NK-92 treated with Interleukin-12 subunit alpha and Interleukin-12 subunit beta, amount 100 ng/mL, for 24 hours (cell line): ENCODE data around the gene LIMS4.
"Not testable (repeated sequence)": the region's sequence is repeated elsewhere in the genome, so short reads cannot be mapped to it uniquely, and the experiment has no call there.

Experiments used
- DNase-seq: peaks from one replicate; lab custom pipeline; 2025; lab: John Stamatoyannopoulos, UW

LIMS4 gene

GRCh38 chr2:110449127-110449947, 23.3 kb downstream of the LIMS4 start:
- DNase-seq, result not testable (repeated sequence)

GRCh38 chr2:110446644-110447043, 26.0 kb downstream of the LIMS4 start:
- not testable (repeated sequence) for DNase-seq

- DNase-seq, result not testable (repeated sequence)
These were observed 29.2 kb downstream of the LIMS4 start for GRCh38 chr2:110443305-110444005.

- DNase-seq, result not testable (repeated sequence)
These were observed 30.7 kb downstream of the LIMS4 start for GRCh38 chr2:110441905-110442304.

- not testable (repeated sequence) for DNase-seq
These were observed 38.1 kb downstream of the LIMS4 start for GRCh38 chr2:110434565-110434964.

GRCh38 chr2:110425725-110426124, 46.9 kb downstream of the LIMS4 start:
- DNase-seq, result not testable (repeated sequence)

GRCh38 chr2:110424421-110424820, 48.2 kb downstream of the LIMS4 start:
- not testable (repeated sequence) for DNase-seq

GRCh38 chr2:110423574-110423962, 49.0 kb downstream of the LIMS4 start:
- not testable (repeated sequence) for DNase-seq

GRCh38 chr2:110422852-110423573, 49.6 kb downstream of the LIMS4 start:
- DNase-seq, result not testable (repeated sequence)

GRCh38 chr2:110420641-110421354, 51.8 kb downstream of the LIMS4 start:
- DNase-seq, result not testable (repeated sequence)

- DNase-seq, result not testable (repeated sequence)
These were observed 65.5 kb downstream of the LIMS4 start for GRCh38 chr2:110407142-110407541.

- not testable (repeated sequence) for DNase-seq
These were observed 67.6 kb downstream of the LIMS4 start for GRCh38 chr2:110404988-110405387.

GRCh38 chr2:110404246-110404645, 68.4 kb downstream of the LIMS4 start:
- not testable (repeated sequence) for DNase-seq

GRCh38 chr2:110401001-110401618, 71.5 kb downstream of the LIMS4 start:
- not testable (repeated sequence) for DNase-seq

GRCh38 chr2:110399378-110399777, 73.2 kb downstream of the LIMS4 start:
- DNase-seq, result not testable (repeated sequence)

GRCh38 chr2:110395990-110396389, 76.6 kb downstream of the LIMS4 start:
- not testable (repeated sequence) for DNase-seq
